HL-60/S4 treated with retinoic acid at 250 ng/mL for 4 days and 3 days (cell line): ENCODE measurements around the gene MEGF8.

Experiments used
- in situ Hi-C: fragments of 300-500 bp; cut with MboI; formaldehyde crosslinking; loops from 2 replicates; pipeline ENCODE4 v1.7.0; 2022; ENCODE audit warnings: low sequenced_read_pairs

Gene MEGF8, protein sequence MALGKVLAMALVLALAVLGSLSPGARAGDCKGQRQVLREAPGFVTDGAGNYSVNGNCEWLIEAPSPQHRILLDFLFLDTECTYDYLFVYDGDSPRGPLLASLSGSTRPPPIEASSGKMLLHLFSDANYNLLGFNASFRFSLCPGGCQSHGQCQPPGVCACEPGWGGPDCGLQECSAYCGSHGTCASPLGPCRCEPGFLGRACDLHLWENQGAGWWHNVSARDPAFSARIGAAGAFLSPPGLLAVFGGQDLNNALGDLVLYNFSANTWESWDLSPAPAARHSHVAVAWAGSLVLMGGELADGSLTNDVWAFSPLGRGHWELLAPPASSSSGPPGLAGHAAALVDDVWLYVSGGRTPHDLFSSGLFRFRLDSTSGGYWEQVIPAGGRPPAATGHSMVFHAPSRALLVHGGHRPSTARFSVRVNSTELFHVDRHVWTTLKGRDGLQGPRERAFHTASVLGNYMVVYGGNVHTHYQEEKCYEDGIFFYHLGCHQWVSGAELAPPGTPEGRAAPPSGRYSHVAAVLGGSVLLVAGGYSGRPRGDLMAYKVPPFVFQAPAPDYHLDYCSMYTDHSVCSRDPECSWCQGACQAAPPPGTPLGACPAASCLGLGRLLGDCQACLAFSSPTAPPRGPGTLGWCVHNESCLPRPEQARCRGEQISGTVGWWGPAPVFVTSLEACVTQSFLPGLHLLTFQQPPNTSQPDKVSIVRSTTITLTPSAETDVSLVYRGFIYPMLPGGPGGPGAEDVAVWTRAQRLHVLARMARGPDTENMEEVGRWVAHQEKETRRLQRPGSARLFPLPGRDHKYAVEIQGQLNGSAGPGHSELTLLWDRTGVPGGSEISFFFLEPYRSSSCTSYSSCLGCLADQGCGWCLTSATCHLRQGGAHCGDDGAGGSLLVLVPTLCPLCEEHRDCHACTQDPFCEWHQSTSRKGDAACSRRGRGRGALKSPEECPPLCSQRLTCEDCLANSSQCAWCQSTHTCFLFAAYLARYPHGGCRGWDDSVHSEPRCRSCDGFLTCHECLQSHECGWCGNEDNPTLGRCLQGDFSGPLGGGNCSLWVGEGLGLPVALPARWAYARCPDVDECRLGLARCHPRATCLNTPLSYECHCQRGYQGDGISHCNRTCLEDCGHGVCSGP (N-terminal part only)

DNA sequence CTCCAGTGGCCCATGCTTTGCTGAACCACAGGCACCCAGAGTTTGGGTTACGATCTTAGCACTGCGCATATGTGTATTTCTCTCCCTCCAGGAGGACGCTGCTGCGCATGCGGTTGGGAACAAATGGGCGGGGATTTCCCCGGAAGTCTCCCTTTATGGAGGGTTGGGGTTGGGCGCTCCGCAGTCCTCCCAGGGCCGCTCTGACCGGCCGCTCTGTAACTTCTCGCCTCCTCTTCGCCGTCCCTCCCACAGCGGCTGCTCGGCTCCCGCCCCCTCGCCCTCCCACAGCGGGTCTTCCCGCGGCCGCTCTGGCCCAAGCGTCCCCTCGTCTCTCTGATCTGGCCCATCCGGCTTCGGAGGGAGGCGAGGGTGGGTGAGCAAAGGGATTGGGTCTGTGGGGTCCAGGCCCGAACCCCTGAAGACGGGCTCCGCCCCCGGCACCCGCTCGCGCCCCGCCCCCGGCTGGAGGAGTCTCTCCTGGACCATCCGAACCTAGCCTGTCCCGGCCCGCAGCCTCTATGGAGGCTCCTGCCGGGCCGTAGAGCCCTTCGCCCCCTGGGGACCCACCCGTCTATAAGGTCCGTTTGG lies at the start of gene MEGF8:
TSS of gene MEGF8 (plus strand) at position 328 of the 588 bp plus-strand sequence. CDS start 609 bp downstream, outside the sequence.
- in situ Hi-C loops, result no loop called here

DNA sequence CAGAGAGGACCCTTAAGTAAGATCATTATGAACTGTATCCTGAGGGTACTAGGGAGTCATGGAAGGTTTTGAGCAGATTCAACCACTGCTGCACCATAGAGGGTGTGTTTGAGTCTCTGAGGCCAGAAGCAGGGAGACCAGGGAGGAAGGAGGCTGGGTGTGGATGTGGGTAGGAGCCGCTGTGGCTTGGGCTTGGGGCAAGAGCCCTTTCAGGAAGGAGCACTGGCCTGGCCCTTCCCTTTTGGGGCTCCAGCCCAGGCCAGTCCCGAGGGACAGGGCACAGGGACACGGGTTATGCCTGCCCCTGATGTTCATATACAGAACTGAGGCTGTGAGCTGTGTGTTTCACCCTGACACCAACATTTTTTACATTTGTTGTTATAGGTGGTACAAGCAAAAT lies 49.2 kb upstream of the MEGF8 start:
- in situ Hi-C loops, result no loop called here

DNA sequence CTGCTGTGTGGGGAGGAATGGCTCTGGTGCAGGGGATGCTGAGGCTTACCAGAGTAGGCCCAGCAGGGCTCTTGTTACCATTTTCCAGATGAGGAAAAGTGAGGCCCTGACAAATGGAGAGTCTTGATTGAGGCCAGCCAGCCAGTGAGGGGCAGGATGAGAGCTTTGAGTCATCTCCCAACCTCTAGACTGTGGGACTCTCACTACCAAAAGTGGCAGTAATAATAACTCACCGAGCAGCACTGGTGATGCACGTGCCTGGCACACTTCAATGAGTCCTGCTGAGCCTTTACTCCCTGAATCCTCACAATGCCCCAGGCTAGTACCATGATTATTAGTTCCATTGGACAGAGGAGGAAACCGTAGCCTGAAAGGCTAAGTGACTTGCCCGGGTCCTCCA lies 48.6 kb upstream of the MEGF8 start:
- in situ Hi-C loops, result no loop called here

DNA sequence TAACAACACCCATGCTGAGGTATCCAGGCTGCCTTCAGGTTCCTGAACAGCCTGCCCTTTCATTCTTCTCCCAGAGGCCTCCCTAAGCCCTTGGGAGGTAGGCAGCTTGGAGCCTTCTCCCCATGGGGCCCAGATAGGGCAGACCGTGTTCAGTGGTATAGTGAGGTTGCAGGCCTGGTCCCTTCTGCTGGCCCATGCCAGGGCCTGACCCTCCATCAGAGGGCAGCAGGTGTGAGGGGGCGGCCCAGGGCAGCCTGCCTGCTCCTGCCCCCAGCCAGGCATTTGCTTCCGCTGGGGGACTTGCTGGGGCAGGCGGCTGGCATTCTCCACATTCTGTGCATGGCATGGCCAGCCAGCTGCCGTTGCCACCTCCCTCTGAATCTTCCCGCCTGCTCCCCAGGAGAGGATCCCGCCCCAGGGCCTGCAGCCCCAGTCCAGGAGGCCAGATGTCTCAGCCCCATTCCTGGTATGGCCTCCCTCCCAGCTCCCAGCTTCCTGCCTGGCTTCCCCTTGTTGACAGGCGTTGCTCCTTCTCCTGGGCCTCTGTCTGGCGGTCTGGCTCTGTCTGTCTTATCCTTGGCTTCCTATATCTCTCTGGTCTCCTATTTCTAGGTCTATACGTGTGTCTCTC lies 47.5 kb upstream of the MEGF8 start:
- in situ Hi-C loops, result no loop called here

DNA sequence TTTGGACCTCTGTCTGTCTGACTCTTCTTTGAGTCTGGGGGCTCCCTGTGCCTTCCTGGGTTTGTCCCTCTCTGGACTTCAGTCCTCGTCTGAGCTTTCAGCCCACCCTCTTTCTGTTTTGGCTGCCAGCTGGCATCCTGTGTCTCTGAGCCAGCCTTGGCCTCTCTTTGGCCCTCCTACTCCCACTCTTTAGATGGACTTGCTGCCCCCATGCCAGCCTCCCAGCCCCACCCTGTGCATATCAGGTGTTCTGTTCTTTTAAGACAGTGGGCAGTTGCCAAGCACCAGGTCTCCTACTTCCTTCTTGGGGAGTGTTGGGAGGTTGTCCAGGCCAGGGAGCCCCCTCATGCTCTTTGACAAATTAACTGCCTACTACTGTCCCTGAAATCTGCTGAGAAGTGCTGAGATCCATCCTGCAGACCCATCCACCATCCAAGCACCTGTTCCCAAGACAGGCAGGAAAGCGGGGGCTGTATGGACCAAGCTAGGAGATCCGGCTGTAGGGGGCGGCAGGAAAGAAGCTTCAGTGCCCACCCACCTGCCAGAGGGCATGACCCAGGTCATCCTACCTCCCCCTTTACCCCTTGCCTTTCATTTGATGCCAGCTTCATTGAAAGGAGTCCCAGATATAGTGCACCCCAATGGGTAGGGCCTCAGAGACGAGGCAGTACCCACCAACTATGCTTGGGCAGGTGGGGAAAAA lies 46.8 kb upstream of the MEGF8 start:
- in situ Hi-C loops, result no loop called here

DNA sequence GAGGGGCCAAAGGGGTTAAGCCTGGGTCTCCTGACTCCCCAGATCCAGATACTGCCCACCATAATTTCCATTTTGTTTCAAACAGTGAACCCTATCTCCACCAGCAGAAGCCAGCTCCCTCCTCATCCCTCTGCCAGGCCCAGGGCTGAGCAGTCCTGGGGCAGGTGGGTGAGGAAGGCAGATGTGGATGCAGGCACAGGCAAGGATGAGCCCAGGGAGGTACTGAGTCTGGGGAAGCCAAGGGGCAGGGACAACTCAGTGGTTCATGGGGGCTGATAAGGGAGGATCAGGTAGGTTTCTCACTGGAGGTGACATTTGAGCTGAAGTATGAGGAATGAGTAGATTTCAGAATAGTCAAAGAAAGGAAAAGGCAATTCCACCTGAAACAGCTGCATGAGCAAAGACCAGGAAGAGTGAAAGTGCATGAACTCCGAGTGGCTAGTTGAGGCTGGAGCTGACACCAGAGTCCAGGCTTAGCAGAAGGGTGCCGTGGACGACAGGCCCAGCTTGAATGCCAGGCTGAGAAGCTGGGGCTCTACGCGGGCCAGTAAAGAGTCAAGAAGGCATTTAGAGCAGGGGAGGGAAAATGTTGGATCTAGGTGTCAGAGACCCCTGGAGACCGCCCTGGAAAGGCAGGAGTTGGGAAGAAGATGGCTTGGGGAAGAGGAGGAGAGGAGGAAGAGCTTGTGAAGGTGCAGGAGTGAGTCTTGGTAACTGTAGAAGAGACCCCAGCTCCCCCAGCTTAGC lies 46.1 kb upstream of the MEGF8 start:
- in situ Hi-C loops, result no loop called here

DNA sequence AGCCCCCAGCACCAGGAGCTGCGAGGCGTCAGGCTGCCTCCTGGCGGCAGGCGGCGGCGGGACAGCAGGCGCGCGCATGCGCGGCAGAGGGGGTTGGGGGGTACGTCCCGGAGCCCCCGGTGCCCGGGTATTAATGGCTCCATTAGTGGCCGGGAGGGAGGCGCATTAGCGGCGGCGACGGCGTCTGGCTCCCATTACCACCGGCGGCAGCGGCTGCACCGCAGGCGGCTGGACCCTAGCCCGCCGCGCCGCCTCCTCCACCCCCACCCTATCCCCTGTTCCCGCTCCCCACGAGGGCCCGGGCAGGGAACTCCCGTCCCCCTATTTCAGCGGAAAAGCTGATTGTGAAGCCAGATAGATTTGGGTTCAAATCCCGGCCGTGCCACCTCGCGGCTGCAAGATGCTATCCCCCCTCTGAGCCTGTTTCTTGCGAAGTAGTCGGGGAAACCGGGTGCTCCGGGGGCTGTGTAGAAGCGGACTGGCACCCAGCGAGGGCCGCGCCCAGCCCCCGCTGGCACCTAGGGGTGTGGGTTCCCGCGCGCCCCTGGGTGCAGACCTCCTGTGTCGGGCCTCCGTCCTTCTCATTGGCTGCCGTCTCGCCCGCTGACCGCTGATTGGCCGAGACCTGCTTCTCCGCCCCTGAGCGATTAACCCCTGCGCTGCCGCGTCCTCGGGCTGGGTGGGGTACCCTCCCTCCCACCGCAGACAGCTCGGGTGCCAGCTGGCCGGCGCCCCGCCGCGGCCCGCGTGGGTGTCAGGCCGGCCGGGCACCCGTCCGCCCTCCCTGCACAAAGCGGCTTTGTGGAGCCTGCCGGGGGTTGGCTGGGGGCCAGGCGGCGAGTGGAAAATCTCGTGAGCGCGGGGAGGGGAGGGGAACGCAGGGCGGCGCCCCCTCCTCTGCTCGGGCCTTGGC lies 45.3 kb upstream of the MEGF8 start:
- in situ Hi-C loops, result no loop called here

DNA sequence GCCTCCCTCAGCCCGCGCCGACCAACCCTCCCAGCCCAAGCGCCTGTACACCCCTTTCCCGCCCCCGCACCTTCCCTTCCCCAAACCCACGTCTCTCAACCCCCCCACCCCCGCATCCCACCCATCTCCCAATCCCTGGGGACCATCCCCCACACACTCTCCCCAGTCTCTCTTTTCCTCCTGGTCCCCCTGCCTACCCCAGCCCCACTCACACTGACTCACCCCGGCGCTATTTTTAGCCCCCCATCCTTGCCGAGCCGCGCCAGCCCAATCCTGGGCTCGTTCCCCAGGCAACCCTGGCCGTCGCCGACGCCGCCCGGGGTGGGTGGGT lies 44.7 kb upstream of the MEGF8 start:
- in situ Hi-C loops, result no loop called here

DNA sequence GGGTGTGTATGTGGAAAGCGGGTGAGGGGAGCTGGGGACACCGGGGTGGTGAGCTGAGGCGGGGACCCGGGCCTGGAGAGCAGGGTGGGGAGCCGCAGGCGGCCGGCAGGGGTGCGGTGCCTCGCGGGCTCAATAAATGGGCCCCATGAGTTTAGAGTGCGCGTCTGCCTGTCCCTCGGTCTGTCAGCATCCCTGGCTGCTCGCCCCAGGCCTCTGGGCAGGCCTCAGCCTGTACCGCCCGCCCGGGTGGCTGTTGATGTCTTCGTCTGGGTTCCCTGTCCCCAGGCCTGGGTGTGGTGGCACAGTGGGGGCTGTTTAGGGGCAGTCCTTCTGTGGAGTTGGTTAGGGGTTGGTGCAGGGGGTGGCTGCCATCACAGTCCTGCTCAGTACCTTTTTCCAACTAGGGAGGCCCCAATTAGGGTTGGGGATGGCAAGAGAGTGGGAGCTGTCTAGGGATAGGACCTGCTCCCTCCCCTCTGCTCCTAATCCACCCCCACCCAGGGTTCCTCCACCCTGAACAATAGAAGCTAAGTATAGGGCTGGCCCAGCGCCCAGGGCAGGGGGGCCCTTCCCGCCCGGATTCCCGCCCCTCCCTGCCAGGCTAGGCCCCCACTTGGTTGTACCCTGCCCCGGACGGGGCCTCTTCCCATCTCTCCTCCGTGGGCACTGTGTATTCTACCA lies 44.1 kb upstream of the MEGF8 start:
- in situ Hi-C loops, result no loop called here

DNA sequence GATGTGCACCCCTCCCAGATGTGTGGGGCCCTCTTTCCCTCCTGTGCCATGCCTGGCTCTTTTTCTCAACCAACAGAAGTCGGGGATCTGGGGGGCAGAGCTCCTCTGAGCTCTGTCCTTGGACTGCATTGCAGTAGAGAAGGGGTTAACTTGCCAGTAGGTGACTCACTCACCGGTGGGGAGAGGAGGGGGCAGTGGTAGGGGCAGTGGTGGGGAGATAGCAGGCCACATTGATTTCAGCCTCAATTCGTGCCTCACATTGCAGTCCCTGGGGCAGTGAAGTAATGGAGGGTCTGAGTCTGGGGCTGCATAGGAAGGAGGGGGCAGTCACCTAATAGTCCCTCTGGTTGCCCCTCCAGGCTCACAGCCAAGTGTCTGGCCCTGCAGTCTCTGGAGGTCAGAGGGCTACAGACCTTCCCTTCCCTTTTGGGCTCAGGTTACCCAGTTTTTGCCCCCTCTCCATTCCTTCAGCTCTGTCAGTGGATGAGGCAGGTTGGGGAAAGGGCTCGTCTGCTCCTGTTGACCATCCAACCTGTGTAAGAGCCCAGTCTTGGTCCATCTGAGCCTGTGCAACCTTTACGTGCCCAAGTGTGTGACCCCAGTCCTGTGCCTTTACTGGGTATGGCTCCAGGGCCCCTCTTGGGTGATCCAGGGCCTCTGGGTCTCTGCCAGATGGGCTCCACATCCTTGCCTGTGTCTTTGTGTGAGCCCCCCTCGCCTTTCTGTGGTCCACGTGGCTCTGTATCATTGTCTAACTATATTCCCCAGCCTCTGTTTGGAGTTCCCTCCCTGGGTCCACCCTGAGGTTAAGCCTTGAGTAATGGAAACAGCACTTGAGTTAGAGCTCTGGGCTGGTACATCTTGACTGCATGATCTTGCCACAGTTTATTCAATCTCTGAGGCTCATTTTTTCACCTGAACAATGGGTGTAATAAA lies 43.3 kb upstream of the MEGF8 start:
- in situ Hi-C loops, result no loop called here

DNA sequence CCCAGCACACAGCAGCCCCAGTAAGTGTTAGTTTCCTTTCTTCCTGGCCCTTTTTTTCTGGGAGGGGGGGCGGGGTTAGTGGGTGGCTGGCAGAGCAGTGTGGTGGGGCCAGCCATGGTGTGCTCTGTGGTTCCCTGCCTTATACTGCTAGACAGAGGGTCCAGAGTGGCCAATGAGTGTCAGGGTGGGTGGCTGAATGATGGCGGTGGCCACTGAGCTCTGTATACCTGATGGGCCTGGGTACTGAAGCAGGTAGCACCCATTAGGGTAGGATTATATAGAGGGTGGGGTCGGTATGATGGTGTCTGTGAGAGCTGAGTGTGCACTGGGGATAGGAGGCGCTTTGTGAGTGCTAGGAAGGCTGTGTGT lies 42.6 kb upstream of the MEGF8 start:
- in situ Hi-C loops, result no loop called here

DNA sequence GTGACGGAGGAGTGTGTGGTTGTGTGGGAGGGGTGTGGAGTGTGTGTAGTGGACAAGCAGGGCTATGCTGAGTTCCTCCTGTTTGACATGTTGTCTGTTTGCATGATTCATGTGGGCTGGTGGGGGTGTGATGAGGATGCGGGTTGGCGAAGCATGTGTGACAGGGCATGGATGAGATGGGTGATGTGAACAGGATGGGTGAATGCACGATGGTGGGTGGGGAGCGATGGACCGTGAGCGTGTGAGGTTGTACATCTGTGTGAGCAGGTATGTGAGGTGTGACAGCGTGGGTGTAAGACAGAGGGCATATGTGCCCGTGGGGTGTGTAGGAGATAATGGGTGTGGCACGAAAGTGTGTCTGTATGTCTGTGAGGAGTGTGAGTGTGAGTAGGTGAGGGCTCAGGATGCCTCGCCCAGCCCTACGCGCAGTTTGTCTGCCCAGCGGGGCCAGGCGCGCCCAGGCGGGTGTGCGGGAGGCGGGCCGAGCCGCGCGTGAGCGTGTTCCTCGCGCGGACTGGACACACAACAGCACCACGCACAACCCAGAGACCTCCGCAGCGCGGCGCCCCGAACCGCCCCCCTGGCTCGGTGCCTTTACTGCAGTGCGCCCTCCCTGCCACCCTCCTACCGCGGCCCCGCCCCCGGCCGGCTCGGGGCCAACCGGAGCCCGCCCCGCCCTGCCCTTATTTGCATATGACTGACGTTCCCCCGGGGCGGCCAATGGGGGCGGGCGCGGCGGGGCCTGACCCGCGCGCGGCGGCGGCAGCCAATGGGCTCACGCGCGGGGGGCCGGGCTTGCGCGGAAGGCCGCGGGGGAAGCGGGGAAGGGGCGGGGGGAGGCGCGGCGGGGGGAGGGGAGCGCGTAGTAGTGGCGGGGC lies 42.0 kb upstream of the MEGF8 start:
- in situ Hi-C loops, result no loop called here

DNA sequence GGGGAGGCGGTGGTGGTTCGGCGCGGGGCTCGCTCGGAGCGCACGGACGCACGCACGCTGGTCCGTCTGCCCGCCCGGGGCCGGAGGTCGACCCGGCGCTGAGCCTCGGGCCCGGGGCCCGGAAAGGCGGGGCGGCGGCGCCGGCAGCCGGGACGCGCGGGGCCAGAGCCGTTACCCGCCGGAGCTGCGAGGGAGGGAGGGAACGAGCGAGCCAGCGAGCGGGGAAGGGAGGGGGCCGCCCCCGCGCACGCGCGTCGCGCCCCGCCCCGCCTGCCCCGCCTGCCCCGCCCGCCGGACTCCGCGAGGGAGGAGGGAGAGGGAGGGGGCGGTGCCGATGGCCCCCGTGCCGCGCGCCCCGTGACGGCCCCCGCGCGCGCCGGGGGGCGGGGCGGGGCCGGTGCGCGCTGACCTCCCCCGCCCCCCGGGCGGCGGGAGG lies 41.4 kb upstream of the MEGF8 start:
- in situ Hi-C loops, result no loop called here

DNA sequence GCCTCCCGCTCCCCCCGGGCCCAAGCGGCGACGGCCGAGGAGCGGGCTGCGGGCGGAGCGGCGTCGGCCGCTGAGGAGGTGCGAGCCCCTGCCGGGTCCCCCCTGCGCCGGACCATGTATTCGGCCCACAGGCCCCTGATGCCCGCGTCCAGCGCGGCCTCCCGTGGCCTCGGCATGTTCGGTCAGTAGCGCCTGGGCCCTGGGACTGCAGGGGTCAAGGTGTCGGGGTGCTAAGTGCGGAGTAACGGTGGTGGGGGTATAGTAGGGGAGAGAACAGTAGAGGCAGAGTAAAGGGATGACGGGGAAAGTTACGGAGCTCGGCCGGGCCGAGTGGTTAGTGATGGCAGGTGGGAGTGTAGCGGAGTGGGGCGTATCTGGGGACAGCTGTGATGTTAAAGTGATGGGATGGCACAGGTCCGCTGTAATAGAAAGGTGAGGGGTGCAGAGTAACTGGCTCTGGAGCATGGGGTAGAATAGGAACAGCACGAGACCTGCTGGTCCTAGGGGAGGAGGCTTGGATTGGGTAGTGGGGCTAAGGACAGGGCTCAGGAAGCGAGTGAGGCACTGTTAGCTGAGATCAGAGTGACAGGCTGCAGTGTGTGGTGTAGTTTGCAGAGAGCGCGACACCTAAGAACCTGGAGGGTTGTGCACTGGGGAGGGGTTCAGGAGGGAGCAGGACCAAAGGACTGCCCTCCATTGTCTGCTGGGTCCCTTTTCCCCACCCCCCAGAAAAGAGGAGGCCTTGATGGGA lies 40.7 kb upstream of the MEGF8 start:
- in situ Hi-C loops, result no loop called here

DNA sequence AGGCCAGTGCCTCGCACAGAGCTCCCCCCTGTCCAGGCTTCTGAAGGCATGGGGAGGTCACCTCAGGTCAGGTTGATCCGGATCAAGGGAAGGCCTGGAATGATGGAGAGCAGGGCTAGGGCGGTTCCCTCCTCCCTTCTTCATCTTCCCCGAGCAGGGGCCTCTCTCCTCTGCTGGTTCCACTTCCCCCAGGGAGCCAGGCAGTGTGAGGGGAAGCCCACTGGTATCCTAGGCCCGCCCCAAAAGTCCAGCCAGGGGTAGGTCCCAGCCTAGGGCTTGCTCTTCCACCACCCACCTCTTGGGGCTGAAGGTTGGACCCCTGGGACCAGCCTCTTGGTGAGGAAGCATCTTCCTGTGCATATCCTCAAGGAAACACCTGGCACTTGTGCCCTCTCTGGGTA lies 39.9 kb upstream of the MEGF8 start:
- in situ Hi-C loops, result no loop called here
